SHP77 treated with DMSO at 0.1 percent for 48 hours (cell line): Measurements from ENCODE around the gene GZMA.
"Not testable (repeated sequence)": the region's sequence is repeated elsewhere in the genome, so short reads cannot be mapped to it uniquely, and the experiment has no call there.

Experiments used
- DNase-seq: peaks from one replicate; lab custom pipeline; 2025; lab: John Stamatoyannopoulos, UW

GZMA gene

GRCh38 chr5:55102348-55102747 is at the start of gene GZMA:
GZMA (plus strand) TSS chr5:55102646; CDS start chr5:55102683, 37 bp downstream.
- DNase-seq = no peak

DNA sequence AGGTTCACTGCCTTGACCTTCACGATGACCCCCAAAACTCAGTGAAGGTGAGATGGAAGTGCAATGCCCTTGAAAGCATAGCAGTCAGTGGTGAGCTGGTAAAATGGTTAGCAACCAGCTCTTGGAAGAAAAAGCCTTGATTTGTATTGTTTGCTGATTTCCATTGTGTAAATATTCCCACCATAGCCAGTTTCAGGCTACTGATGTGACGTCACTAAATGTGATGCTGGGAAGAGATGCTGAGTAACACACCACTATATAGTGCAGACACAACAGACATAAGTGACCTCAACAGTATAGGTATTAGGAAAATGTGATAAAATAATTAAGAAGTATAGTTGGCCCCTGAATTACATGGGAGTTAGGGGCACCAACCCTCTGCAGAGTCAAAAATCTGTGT is 47.3 kb upstream of the GZMA start:
- no peak for DNase-seq

DNA sequence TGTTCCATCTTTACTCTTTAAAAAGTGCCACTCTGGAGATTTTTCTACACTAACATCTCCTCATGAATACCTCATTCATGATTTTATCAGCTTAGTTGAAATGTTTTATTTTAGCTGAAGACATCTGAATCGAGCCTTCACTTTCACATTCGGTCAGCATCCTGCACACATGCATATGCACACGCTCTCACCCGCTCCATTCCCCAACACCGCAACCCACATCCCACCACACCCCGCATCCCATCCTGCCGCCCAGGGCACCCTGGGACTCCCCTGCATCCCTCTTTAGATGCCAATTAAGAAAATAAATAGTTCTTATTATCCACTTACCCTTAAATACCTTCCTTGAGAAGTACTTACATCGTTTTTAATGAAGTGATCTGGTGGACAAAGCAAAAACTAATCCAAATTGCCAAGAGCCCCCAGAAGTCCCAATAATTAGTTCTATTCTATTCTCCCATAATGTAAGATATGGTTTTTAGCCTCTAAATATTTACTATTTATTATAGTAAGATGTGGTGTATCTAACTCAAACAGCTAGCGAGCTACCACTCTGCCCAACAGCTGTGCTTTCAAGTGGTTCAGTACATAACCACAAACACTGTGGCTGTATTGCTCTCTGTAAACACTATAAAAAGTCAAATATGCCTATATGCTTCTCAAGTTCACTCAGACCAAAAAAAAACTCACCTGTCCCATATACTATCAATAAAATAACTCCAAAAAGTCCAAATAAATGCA is 40.2 kb upstream of the GZMA start:
- DNase-seq = no peak

DNA sequence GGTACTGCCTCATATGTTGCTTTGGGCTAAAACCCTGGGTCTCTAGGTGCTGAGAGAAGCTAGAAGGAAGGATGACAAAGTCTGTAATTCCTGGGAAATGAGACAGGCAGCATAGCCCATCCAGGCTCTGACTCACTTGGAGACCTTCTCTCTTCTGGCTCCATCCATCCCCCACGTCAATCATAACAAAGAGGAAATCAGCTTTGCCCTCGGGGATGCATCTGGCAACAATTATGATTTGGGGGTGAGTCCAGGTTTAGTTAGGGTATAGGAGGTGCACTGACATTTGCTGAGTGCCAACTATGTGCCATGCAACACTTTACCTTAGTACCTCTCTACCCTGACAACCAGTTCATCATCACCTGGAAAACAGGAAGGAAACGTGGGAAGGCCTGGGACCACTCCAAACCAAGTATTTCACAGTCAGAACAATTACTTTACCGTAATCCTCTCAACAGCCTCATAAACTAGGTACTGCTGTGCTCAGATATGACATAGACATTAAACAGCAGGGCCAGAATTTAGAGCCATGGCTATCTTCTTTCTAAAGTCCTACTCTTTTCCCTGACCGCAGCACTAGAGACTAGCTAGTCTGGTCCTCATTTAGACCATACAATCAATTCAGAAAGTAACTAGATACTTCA is 39.1 kb upstream of the GZMA start:
- no peak for DNase-seq

GRCh38 chr5:55063899-55064298 is 38.5 kb upstream of the GZMA start:
- no peak for DNase-seq

- DNase-seq = no peak
Measured at GRCh38 chr5:55064523-55064922, 37.9 kb upstream of the GZMA start.

DNA sequence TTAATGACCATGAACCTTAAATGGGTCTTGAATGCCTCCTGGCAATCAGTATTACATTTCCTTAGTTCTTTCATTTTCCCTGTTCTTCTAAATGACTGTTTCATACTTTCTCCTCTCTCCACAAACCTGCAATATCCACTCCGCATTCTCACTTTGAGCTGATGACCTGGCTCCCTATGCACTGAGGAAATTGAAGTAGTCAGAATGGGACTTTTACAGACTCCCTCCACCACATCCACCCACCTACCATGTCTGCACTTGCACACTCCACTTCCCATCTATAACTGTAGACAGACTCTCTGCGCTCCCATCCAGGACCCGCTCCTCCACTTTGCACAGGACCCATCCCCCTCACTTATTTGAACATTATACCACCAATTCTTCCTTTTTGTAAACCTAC is 36.2 kb upstream of the GZMA start:
- DNase-seq = no peak

DNA sequence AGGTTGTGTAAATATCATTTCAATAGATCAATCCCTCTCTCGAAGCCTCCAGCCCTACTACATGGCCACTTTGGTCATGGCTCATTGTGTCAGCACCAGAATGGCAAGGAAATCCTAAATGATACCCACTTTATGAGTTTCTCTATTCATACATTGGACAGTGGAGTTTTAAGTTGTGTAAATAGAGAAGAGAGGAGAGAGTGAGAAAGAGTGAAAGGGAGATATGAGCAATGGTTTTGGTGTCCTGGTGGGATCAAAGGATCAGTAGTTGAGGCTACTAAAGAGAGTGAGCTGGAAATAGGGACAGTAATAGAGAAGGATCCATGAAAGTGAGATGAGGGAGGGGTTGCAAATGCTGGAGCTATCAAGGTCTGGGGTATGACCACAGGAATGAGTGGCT is 31.5 kb upstream of the GZMA start:
- DNase-seq = no peak

DNA sequence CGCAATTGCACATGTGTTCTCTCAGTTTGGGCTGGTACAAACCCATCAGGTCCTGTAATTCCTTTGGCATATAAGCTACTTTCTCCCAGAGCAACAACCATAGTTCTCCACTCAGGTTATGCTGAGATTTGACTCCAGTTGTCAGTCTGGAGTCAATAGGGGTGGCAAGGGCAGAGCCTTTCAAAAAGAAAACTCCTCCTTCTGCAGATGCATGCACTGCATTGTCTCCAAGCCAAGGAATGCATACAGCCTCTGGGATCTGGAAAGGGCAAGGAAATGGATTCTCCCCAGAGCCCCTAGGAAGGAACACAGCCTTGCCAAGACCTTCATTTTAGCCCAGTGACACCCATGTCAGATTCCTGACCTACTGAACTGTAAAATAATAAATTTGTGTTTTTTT is 31.0 kb upstream of the GZMA start:
- no peak for DNase-seq

- DNase-seq = no peak
Measured at GRCh38 chr5:55072666-55073065, 29.8 kb upstream of the GZMA start.

- DNase-seq = no peak
Measured at GRCh38 chr5:55073211-55073610, 29.2 kb upstream of the GZMA start.

DNA sequence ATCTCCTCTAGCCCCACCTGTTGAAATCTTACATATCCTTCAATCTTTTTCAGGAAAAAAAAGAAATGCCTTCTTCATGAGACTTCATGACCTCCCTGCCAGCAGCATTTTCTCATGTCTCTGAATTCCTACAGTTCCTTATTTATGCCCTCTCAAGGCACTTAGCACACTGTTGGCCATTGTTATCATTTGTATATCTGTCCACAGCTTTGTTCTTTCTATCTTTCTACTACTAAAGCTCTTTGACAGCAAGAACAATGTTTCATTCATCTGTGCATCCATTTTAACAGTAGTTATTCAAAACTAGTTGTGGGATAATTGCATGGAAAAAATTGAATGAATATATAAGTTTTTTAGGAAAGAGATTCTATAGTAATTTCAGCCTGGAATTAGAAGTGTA is 20.9 kb upstream of the GZMA start:
- DNase-seq = no peak

- not testable (repeated sequence) for DNase-seq
Measured at GRCh38 chr5:55089301-55089700, 13.1 kb upstream of the GZMA start.

DNA sequence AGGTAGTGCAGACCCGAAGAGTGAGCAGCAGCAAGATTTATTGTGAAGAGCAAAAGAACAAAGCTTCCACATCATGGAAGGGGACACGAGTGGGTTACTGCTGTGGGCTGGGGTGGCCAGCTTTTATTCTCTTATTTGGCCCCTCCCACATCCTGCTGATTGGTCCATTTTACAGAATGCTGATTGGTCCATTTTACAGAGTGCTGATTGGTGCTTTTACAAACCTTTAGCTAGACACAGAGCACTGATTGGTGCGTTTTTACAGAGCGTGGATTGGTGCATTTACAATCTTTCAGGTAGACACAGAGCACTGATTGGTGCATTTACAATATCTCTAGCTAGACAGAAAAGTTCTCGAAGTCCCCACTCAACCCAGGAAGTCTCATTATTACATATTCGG is 11.4 kb upstream of the GZMA start:
- not testable (repeated sequence) for DNase-seq

DNA sequence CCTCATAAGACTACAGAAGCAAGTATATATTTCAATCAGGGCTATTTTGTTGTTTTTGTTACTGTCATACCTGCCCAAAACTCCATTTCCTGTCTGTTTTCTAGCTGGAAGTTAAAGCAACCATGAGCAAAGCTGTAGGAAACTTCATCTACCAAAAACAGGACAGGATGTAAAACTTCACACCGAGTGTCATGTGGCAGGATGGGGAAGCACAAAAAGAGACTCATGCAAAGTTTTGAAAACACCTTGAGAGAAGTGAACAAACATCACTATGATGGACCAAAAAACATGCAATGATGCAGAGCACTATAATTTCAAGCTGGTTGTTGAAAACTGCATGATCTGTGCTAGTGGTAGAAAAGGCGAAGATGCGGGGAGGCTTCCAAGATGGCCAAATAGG is 6.3 kb upstream of the GZMA start:
- DNase-seq = no peak

- DNase-seq = no peak
Measured at GRCh38 chr5:55096861-55097260, 5.6 kb upstream of the GZMA start.

- DNase-seq = not testable (repeated sequence)
Measured at GRCh38 chr5:55101148-55101547, 1.3 kb upstream of the GZMA start.

GRCh38 chr5:55101556-55102276 is 730 bp upstream of the GZMA start:
- no peak for DNase-seq

DNA sequence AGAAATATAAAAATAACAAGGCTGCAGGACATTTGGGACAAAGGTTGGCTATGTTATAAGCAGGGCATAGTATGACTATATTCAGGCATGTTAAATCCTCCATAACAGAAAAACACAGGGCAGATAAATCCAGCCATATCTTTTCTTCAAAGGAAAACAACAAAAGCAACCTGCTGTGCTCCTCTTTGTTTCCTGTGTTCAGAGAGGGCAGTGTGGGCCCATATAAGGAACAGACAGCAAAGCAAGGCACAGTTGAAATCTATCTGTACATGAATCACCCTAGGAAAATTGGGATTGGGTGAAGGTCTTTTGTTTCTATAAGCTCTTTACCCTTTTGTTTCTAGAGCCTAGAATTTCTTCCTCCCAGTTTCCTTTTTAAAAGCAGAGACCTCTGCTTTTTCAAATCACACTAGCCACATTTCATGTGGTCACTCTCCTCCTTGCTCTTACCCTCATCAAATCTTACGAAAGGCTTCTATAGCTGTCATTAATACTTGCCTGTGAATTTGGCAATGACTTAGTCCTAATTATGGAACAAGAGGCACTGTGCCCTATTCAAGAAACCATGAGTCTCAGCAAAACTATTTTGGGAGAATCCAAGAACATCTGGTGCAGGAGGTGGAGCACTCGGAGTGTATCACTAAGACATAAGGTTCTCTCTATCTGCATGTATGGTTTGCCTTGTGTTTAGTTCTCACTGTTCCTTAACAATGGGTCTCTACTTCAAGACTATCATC is 1.8 kb downstream of the GZMA start:
- no peak for DNase-seq

GRCh38 chr5:55104946-55105701 is 2.7 kb downstream of the GZMA start:
- no peak for DNase-seq

- not testable (repeated sequence) for DNase-seq
Measured at GRCh38 chr5:55105976-55106375, 3.5 kb downstream of the GZMA start.

DNA sequence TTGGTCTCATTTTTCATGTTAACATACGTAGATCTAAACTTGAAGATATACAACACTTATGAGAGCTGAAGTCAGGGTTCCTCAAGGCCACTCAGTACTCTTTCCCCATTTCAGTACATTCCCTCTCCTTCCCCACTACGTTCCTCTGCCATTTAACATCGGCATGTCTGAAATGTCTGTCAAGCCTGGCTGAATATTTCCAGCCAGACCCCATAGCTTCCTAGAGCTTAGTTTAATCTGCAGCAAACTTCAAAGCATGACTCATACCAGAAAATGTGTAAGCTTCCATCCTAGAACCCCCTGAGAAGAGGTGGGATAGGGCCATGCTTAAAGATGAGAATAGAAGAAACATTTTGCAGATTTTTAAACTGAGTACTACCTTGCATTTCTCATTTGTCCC is 6.2 kb downstream of the GZMA start:
- no peak for DNase-seq
